SK-N-SH (cell line): Measurements from ENCODE around the gene LANCL3. TPM values are rescaled to one million over a fixed set of nuclear protein-coding genes. Genes with fewer than 3 reads are reported as not detected.

Experiments used
- CTCF ChIA-PET: fragments of 300-600, 350-600 bp; formaldehyde crosslinking; extraction: SDS; loops from one replicate; lab custom pipeline; 2021; lab: Yijun Ruan, JAX
- POLR2A ChIA-PET: fragments of 350-600 bp; sonication (Branson Sonifier 250); formaldehyde crosslinking; extraction: SDS; loops from one replicate; lab custom pipeline; 2020; ENCODE audit warnings: antibody characterized with exemption, inconsistent platforms; lab: Yijun Ruan, JAX
- DNase-seq: peaks from one replicate; pipeline ENCODE4 v3.0.0; 2012
- H2AFZ ChIP-seq: fragments of 200-600 bp; sonication (generic); 2 replicates; pipeline ENCODE4 v1.8.1; 2016; ENCODE audit warnings: antibody characterized with exemption, mild to moderate bottlenecking, low read depth
- H3F3A ChIP-seq: fragments of 200-600 bp; sonication (generic); replicated peaks from 2 replicates; pipeline ENCODE3; 2016; ENCODE audit warnings: antibody characterized with exemption, mild to moderate bottlenecking; ENCODE audit not compliant: insufficient read depth
- H3K27ac ChIP-seq, 2 experiments: fragments of 200-500 bp in 1 of 2; fragments of 200-600 bp in 1 of 2; sonication (Bioruptor generic) in 1 of 2; sonication (generic), shearing (Covaris generic) in 1 of 2; 2 replicates each; pipeline versions ENCODE4 v1.5.1 to v1.6.1; 2014 to 2016; ENCODE audit warnings: low read depth in 2 of 2, inconsistent platforms in 1 of 2, low read length in 1 of 2, mild to moderate bottlenecking in 1 of 2, mixed read lengths in 1 of 2
- H3K27me3 ChIP-seq: fragments of 200-600 bp; sonication (generic), shearing (Covaris generic); 2 replicates; pipeline ENCODE4 v1.6.1; 2016; ENCODE audit warnings: mixed run types; ENCODE audit not compliant: insufficient read depth
- H3K36me3 ChIP-seq, 2 experiments: fragments of 200-500 bp in 1 of 2; fragments of 200-600 bp in 1 of 2; sonication (Bioruptor generic) in 1 of 2; sonication (generic) in 1 of 2; replicated peaks in 1 of 2; 2 replicates each; pipeline versions ENCODE3 to v1.5.1; 2014 to 2016; ENCODE audit warnings: low read length in 1 of 2, mild to moderate bottlenecking in 1 of 2; ENCODE audit not compliant: insufficient read depth in 2 of 2, control insufficient read depth in 1 of 2
- H3K4me1 ChIP-seq, 2 experiments: fragments of 200-500 bp in 1 of 2; fragments of 200-600 bp in 1 of 2; sonication (Bioruptor generic) in 1 of 2; sonication (generic), shearing (Covaris generic) in 1 of 2; 2 replicates each; pipeline versions ENCODE4 v1.5.1 to v1.6.1; 2014 to 2016; ENCODE audit warnings: low read depth in 1 of 2, low read length in 1 of 2, mixed run types in 1 of 2; ENCODE audit not compliant: insufficient read depth in 2 of 2, control insufficient read depth in 1 of 2
- H3K4me2 ChIP-seq: fragments of 200-600 bp; sonication (generic), shearing (Covaris generic); 2 replicates; pipeline ENCODE4 v1.6.1; 2017; ENCODE audit warnings: mixed run types
- H3K4me3 ChIP-seq, 2 experiments: fragments of 200-500 bp in 1 of 2; fragments of 200-600 bp in 1 of 2; sonication (Bioruptor generic) in 1 of 2; sonication (generic), shearing (Covaris generic) in 1 of 2; 2 replicates each; pipeline versions ENCODE4 v1.5.1 to v1.8.1; 2014 to 2016; ENCODE audit warnings: low read depth in 2 of 2, inconsistent platforms in 1 of 2, low read length in 1 of 2, mild to moderate bottlenecking in 1 of 2, mixed read lengths in 1 of 2, moderate library complexity in 1 of 2
- H3K79me2 ChIP-seq: fragments of 200-600 bp; sonication (generic); 2 replicates; pipeline ENCODE4 v1.8.1; 2017; ENCODE audit warnings: mild to moderate bottlenecking; ENCODE audit not compliant: insufficient read depth
- H3K9ac ChIP-seq: fragments of 200-600 bp; sonication (generic); 2 replicates; pipeline ENCODE4 v1.6.1; 2017; ENCODE audit warnings: mixed run types
- H3K9me2 ChIP-seq: fragments of 200-600 bp; sonication (generic); 2 replicates; pipeline ENCODE4 v1.6.1; 2017; ENCODE audit warnings: mixed run types
- H3K9me3 ChIP-seq: fragments of 200-600 bp; sonication (generic); 2 replicates; pipeline ENCODE4 v1.6.1; 2017; ENCODE audit warnings: mixed run types, mild to moderate bottlenecking, moderate library complexity
- H4K20me1 ChIP-seq: fragments of 200-600 bp; sonication (generic); 2 replicates; pipeline ENCODE4 v1.6.1; 2017; ENCODE audit warnings: mild to moderate bottlenecking, mixed run types; ENCODE audit not compliant: insufficient read depth
- CTCF ChIP-seq: fragments of 200-600 bp; sonication (generic); IDR thresholded peaks from 2 replicates; pipeline ENCODE4 v1.6.1; 2017; ENCODE audit warnings: antibody characterized with exemption, mild to moderate bottlenecking, moderate library complexity
- EP300 ChIP-seq, 2 experiments: IDR thresholded peaks; 2 replicates each; pipeline versions ENCODE4 v1.4.0 to v1.6.1; 2012; ENCODE audit warnings: borderline replicate concordance in 1 of 2, low read depth in 1 of 2, low read length in 1 of 2
- FOSL2 ChIP-seq: IDR thresholded peaks from 2 replicates; pipeline ENCODE4 v1.4.0; 2012; ENCODE audit warnings: low read depth, mild to moderate bottlenecking, moderate library complexity, borderline replicate concordance
- GATA2 ChIP-seq: sonication (generic); formaldehyde crosslinking; IDR thresholded peaks from 2 replicates; pipeline ENCODE4 v1.5.0; 2020; ENCODE audit warnings: mild to moderate bottlenecking, missing genetic modification reagents
- IRF3 ChIP-seq: fragments of 150-350 bp; IDR thresholded peaks from 2 replicates; pipeline ENCODE4 v1.6.1; 2016; ENCODE audit warnings: mild to moderate bottlenecking, low read depth, low read length
- MAX ChIP-seq: IDR thresholded peaks from 2 replicates; pipeline ENCODE4 v1.4.0; 2012; ENCODE audit warnings: low read depth
- MXI1 ChIP-seq: IDR thresholded peaks from 2 replicates; pipeline ENCODE4 v1.6.1; 2012; ENCODE audit warnings: mild to moderate bottlenecking, low read depth, low read length, improper control_type of control experiment
- NFIC ChIP-seq: IDR thresholded peaks from 2 replicates; pipeline ENCODE4 v1.4.0; 2012; ENCODE audit warnings: borderline replicate concordance
- NRF1 ChIP-seq: IDR thresholded peaks from 2 replicates; pipeline ENCODE4 v1.6.1; 2012; ENCODE audit warnings: low read depth, mild to moderate bottlenecking, low read length
- PBX3 ChIP-seq: IDR thresholded peaks from 2 replicates; pipeline ENCODE4; 2012
- POLR2AphosphoS5 ChIP-seq: IDR thresholded peaks from 2 replicates; pipeline ENCODE4 v1.6.1; 2012; ENCODE audit warnings: low read depth, low read length
- RAD21 ChIP-seq: IDR thresholded peaks from 2 replicates; pipeline ENCODE4 v1.6.1; 2012; ENCODE audit warnings: mild to moderate bottlenecking, low read length
- REST ChIP-seq: IDR thresholded peaks from 2 replicates; pipeline ENCODE4 v1.6.1; 2012; ENCODE audit warnings: mild to moderate bottlenecking, low read depth, low read length, moderate library complexity
- RFX5 ChIP-seq: IDR thresholded peaks from 2 replicates; pipeline ENCODE4 v1.6.1; 2012; ENCODE audit warnings: mild to moderate bottlenecking, improper control_type of control experiment, low read length
- TAF1 ChIP-seq: IDR thresholded peaks from 2 replicates; pipeline ENCODE4 v1.6.1; 2012; ENCODE audit warnings: low read depth, mild to moderate bottlenecking, low read length, moderate library complexity, borderline replicate concordance
- TEAD4 ChIP-seq: IDR thresholded peaks from 2 replicates; pipeline ENCODE4 v1.4.0; 2012; ENCODE audit warnings: mild to moderate bottlenecking, borderline replicate concordance; ENCODE audit not compliant: insufficient read depth
- USF1 ChIP-seq: IDR thresholded peaks from 2 replicates; pipeline ENCODE4 v1.4.0; 2012; ENCODE audit warnings: low read depth, borderline replicate concordance
- USF2 ChIP-seq: fragments of 150-350 bp; IDR thresholded peaks from 2 replicates; pipeline ENCODE4 v1.6.1; 2017; ENCODE audit warnings: antibody characterized with exemption, low read length, low read depth, borderline replicate concordance
- YY1 ChIP-seq: IDR thresholded peaks from 2 replicates; pipeline ENCODE4 v1.4.0; 2012; ENCODE audit warnings: low read depth, mild to moderate bottlenecking
- WGBS: methylation state at CpG from one replicate; pipeline ENCODE4 v1.1.6; 2017; ENCODE audit warnings: low lambda C conversion rate; 5-methylcytosine and 5-hydroxymethylcytosine counted together
- polyA plus RNA-seq, 3 experiments: library from polyadenylated mRNA; depleted of rRNA; stranded (reverse); fragments of >200 nt; gene quantifications; 2 replicates each; pipeline ENCODE4 v1.2.3, GENCODE V29; 2012

Gene LANCL3
- polyA plus RNA-seq, 1 of the 3 experiments (the other 2 are of a cell fraction) = under 0.01 TPM

GRCh38 chrX:37701588-37701987 lies 130.1 kb downstream of the LANCL3 start:
- H2AFZ ChIP-seq = no peak overlapping the region
- no peaks in the 10 kb centered on the region for H3K79me2 ChIP-seq
- TF ChIP-seq TAF1 = no peak
- no peak for TF ChIP-seq FOSL2
- TF ChIP-seq RAD21 = no peak
- no peak for TF ChIP-seq GATA2 (CRISPR knock-in tag)
- TF ChIP-seq USF1 = no peak
- TF ChIP-seq IRF3 = no peak
- no peak for TF ChIP-seq MAX
- TF ChIP-seq RFX5 = no peak
- no peak for TF ChIP-seq EP300 (IDR thresholded peaks at IDR 0.05; ENCODE audit: borderline replicate concordance in 1 of 2, low read depth in 1 of 2, low read length in 1 of 2)
- TF ChIP-seq USF2 = no peak
- no peak for TF ChIP-seq TEAD4
- no peak for TF ChIP-seq PBX3
- TF ChIP-seq REST = no peak
- TF ChIP-seq NRF1 = no peak
- no peak for TF ChIP-seq CTCF
- TF ChIP-seq YY1 = no peak
- TF ChIP-seq MXI1 = no peak
- TF ChIP-seq POLR2AphosphoS5 = no peak
- no peak for TF ChIP-seq NFIC
- TF ChIP-seq, all 33 proteins: peak for 0
- Histone ChIP-seq H3F3A (no peaks in the 10 kb centered on the region), H3K4me3 (no peak overlapping the region), H3K36me3 (no peaks in the 10 kb centered on the region), H3K9me3 (no peaks in the 10 kb centered on the region), H3K4me1 (no peaks in the 10 kb centered on the region), H4K20me1 (no peaks in the 10 kb centered on the region), H3K27me3 (peaks cover 13% of the 10 kb centered on the region; the same call in 1 of the 2 replicates), H3K9me2 (no peaks in the 10 kb centered on the region), H3K9ac (no peak overlapping the region), H3K4me2 (no peak overlapping the region), H3K27ac (no peak overlapping the region)
- ChIA-PET POLR2A (no interaction called here), CTCF (interaction anchor here (1.2 kb wide), 1 partner anchor 20 kb away, joined by 3 read pairs; no protein-coding TSS in a partner anchor)
- 16% methylated on average over 4 of the region's 4 CpGs for WGBS
- DNase-seq = no peak
